Gastrocnemius medialis (tissue), 4 donors: ENCODE measurements around the gene TTC5.

ENCODE experiments used
- POLR2A ChIP-seq, 2 donors: fragments of 450-650 bp; IDR thresholded peaks; one replicate each; pipeline ENCODE4 v1.6.1; 2017; ENCODE audit warnings: antibody characterized with exemption in 2 of 2, mild to moderate bottlenecking in 2 of 2, moderate library complexity in 2 of 2
- TF ChIP-seq, protein P1 (sequence below), 5 experiments: fragments of 450-650 bp in 3 of 5; fragments of 200-600 bp in 2 of 5; sonication (generic) in 2 of 5; IDR thresholded peaks in 4 of 5; conservative IDR thresholded peaks in 1 of 5; 1 replicate in 4 of 5; 2 replicates in 1 of 5; pipeline ENCODE4 v1.5.1; 2016 to 2019; ENCODE audit warnings: antibody characterized with exemption in 5 of 5, mild to moderate bottlenecking in 3 of 5, moderate library complexity in 3 of 5

DNA sequence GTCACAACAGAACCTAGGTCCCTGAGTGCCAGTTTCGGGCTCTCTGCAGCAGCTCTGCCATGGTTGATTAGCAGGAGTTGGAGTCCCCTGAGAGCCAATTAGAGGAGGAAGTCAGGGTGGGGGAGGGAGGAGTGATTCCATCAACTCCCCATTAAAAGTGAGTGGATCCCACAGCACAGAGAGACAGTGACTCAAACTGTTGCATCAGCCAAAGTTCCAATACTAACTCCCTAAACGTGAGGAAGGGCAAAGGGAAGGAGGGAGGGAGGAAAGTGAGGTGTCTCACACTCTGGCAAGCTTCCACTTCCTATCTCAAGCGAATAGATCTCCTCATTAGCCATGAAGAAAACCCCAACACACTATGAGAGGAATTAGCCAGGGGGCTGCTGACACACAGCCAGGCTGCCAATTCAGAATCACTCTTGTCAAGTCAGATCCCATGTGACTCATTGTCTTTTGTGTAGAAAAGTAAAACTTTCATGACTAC lies 43.1 kb downstream of the TTC5 start:
- TF ChIP-seq, protein P1, sequence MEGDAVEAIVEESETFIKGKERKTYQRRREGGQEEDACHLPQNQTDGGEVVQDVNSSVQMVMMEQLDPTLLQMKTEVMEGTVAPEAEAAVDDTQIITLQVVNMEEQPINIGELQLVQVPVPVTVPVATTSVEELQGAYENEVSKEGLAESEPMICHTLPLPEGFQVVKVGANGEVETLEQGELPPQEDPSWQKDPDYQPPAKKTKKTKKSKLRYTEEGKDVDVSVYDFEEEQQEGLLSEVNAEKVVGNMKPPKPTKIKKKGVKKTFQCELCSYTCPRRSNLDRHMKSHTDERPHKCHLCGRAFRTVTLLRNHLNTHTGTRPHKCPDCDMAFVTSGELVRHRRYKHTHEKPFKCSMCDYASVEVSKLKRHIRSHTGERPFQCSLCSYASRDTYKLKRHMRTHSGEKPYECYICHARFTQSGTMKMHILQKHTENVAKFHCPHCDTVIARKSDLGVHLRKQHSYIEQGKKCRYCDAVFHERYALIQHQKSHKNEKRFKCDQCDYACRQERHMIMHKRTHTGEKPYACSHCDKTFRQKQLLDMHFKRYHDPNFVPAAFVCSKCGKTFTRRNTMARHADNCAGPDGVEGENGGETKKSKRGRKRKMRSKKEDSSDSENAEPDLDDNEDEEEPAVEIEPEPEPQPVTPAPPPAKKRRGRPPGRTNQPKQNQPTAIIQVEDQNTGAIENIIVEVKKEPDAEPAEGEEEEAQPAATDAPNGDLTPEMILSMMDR (IDR thresholded peaks at IDR 0.05 in 4 of 5, conservative IDR thresholded peaks at IDR 0.05 in 1 of 5): no peak
- TF ChIP-seq POLR2A (IDR thresholded peaks at IDR 0.05): no peak
